HG02588 (cell line): ENCODE measurements around the gene ZBED1.
"Not testable (repeated sequence)": the region's sequence is repeated elsewhere in the genome, so short reads cannot be mapped to it uniquely, and the experiment has no call there.

Experiments
- ATAC-seq: cut with Tn5 transposase; IDR thresholded peaks from one replicate; pipeline ENCODE4 v1.9.1; 2021; ENCODE audit warnings: mild to moderate bottlenecking, moderate library complexity; ENCODE audit not compliant: unreplicated experiment

Gene ZBED1

DNA sequence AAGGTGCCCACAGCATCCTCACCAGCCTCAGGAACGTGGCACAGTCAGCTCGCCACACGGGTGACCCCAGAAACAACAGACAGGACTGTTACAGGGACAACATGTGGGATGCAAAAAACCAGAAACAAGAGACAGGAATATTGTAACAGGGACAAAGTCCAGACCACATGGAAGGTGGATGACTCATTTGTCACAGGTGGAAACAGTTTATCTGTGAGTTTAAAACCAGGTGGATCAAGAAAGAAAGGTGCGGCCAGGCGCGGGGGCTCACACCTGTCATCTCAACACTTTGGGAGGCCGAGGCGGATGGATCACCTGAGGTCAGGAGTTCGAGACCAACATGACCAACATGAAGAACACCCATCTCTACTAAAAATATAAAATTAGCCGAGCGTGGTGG lies 23.5 kb downstream of the ZBED1 start:
- ATAC-seq = not testable (repeated sequence)

DNA sequence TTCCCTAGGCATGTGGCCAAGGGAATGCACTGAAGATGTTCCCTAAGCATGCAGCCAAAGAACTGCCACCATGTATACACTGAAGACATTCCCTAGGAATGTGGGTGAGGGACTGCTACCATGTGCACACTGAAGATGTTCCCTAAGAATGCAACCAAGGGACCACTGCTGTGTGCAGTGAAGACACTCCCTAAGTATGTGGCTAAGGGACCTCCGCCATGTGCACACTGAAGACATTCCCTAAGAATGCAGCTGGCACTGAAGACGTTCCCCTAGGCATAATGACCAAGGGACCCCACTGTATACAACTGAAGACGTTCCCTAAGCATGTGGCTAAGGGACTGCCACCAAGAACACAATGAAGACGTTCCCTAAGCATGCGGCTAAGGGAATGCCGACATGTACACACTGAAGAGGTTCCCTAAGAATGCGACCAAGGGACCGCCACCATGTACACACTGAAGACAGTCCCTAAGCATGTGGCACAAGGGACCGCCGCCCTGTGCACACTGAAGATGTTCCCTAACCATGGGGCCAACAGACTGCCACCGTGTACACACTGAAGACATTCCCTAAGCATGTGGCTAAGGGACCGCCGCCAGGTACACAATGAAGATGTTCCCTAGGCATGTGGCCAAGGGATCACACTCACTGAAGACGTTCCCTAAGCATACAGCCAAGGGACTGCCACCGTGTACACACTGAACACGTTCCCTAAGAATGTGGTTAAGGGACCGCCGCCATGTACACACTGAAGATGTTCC lies 25.6 kb downstream of the ZBED1 start:
- no peak for ATAC-seq

DNA sequence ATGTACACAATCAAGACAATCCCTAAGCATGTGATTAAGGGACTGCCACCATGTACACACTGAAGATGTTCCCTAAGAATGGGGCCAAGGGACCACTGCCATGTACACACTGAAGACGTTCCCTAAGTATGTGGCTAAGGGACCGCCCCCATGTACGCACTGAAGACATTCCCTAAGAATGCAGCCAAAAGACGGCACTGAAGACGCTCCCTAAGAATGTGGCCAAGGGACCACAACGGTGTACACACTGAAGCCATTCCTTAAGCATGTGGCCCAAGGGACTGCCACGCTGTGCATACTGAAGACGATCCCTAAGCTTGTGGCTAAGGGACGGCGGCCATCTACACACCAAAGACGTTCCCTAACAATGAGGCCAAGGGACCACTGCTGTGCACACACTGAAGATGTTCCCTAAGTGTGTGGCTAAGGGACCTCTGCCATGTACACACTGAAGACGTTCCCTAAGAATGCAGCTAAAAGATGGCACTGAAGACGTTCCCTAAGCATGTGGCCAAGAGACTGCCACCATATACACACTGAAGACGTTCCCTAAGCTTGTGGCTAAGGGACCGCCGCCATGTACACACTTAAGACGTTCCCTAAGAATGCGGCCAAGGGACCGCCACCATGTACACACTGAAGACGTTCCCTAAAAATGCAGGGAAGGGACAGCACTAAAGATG lies 26.4 kb downstream of the ZBED1 start:
- no peak for ATAC-seq

DNA sequence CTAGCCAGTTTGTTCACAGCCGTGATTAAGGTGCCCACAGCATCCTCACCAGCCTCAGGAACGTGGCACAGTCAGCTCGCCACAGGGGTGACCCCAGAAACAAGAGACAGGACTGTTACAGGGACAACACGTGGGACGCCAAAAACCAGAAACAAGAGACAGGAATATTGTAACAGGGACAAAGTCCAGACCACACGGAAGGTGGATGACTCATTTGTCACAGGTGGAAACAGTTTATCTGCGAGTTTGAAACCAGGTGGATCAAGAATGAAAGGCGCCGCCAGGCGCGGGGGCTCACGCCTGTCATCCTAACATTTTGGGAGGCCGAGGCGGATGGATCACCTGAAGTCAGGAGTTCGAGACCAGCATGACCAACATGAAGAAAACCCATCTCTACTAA lies 27.7 kb downstream of the ZBED1 start:
- ATAC-seq = not testable (repeated sequence)

DNA sequence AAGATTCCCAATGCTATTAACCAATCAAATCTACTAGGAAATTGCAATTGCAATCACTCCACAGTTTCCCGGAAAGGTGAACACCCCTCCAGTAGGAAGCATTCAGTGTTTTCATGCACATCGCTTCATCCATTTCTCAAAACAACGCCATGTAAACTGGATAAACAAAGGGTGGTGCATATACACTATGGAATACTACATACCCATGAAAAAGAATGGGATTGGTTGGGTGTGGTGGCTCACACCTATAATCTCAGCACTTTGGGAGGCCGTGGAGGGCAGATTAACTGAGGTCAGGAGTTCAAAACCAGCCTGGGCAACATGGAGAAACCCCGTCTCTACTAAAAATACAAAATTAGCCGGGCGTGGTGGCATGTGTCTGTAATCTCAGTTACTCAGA lies 29.1 kb downstream of the ZBED1 start:
- no peak for ATAC-seq

DNA sequence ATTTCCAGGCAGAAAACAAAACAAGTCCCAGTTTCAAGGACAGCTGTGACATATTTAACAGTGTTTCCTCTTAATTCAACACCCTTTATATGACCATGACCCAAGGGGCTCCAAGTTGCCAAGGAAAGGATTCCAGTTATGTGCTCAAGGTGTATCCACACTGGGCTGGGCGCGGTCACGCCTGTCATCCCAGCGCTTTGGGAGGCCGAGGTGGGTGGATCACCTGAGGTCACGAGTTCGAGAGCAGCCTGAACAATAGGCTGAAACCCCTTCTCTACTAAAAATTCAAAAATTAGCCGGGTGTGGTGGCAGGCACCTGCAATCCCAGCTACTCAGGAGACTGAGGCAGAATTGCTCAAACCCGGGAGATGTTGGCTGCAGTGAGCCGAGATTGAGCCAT lies 29.6 kb downstream of the ZBED1 start:
- not testable (repeated sequence) for ATAC-seq

DNA sequence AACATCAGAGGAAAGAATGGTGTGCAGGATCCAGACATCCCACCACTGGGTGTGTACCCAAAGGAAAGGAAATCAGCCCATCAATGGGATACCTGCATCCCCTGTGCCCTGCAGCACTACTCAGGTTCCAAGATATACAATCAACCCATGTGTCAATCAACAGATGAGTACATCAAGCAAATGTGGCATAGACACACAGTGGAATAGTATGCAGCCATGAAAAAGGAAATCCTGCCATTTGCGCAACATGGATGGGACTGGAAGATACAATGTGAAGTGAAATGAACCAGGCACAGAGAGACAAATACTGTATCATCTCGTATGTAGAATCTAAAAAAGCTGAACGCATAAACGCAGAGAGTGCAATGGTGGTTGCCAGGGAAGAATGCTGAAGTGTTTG lies 30.9 kb downstream of the ZBED1 start:
- ATAC-seq = not testable (repeated sequence)

DNA sequence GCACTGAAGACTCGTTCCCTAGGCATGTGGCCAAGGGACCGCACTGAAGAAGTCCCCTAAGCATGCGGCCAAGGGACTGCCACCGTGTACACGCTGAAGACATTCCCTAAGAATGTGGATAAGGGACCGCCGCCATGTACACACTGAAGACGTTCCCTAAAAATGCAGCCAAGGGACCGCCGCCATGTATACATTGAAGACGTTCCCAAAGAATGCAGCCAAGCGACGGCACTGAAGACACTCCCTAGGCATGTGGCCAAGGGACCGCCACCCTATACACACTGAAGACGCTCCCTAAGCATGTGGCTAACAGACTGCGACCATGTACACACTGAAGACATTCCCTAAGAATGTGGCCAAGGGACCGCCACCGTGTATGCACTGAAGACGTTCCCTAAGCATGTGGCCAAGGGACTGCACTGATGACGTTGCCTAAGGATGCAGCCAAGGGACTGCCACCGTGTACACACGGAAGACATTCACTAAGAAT lies 31.5 kb downstream of the ZBED1 start:
- ATAC-seq = no peak

DNA sequence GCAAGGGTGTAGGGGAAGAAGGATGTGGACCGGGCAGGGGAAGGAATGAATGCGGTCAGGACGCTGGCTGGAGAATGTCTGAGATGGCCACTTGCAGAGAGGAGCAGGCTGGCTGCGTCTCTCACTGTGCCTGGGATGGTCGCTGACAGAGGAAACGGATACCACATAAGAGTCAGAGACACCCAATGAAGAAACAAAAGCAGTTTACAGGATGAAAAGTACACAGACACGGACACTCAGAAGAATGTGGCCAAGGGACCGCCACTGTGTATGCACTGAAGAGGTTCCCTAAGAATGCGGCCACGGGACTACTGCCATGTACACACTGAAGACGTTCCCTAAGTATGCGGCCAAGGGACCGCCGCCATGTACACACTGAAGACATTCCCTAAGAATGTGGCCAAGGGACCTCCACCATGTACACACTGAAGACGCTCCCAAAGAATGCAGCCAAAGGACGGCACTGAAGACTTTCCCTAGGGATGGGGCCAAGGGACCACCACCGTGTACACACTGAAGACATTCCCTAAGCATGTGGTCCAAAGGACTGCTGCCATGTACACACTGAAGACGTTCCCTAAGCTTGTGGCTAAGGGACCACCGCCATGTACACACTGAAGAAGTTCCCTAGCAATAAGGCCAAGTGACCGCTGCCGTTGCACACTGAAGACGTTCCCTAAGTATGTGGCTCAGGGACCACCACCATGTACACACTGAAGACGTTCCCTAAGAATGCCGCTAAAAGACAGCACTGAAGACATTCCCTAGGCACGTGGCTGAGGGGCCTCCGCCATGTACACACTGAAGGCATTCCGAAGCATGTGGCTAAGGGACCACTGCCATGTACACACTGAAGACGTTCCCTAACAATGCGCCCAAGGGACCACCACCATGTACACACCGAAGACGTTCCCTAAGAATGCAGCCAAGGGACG lies 32.2 kb downstream of the ZBED1 start:
- ATAC-seq = no peak

DNA sequence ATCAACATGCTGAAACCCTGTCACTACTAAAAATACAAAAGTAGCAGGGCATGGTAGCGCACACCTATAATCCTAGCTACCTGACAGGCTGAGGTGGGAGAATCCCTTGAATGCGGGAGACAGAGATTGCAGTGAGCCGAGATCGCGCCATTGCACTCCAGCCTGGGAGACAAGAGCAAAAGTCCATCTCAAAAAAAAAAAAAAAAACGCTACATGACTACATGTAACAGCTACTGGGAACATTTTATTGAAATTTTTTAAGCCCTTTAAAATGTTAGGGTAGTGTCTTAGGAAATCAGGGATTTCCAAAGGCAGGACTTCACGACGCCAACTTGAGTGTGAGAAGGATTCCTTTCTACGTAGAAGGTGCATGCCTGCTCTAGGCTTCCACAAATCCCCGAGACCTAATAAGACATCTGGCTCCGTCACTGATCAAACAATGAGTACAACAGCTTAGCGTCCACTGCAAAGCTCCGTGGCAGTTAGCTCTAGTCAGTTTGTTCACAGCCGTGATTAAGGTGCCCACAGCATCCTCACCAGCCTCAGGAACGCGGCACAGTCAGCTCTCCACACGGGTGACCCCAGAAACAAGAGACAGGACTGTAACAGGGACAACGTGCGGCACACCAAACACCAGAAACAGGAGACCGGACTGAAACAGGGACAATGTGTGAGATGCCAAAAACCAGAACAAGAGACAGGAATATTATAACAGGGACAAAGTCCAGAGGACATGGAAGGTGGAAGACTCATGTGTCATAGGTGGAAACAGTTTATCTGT lies 33.7 kb downstream of the ZBED1 start:
- ATAC-seq = no peak

DNA sequence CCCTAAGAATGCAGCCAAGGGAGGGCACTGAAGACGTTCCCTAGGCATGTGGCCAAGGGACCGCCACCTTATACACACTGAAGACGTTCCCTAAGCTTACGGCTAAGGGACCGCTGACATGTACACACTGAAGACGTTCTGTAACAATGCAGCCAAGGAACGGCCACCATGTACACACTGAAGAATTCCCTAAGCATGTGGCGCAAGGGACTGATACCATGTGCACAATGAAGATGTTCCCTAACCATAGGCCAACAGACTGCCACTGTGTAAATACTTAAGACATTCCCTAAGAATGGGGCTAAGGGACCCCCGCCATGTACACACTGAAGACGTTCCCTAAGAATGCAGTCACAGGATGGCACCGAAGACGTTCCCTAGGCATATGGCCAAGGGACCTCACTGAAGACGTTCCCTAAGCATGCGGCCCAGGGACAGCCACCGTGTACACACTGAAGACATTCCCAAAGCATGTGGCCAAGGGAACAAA lies 36.1 kb downstream of the ZBED1 start:
- ATAC-seq = no peak

DNA sequence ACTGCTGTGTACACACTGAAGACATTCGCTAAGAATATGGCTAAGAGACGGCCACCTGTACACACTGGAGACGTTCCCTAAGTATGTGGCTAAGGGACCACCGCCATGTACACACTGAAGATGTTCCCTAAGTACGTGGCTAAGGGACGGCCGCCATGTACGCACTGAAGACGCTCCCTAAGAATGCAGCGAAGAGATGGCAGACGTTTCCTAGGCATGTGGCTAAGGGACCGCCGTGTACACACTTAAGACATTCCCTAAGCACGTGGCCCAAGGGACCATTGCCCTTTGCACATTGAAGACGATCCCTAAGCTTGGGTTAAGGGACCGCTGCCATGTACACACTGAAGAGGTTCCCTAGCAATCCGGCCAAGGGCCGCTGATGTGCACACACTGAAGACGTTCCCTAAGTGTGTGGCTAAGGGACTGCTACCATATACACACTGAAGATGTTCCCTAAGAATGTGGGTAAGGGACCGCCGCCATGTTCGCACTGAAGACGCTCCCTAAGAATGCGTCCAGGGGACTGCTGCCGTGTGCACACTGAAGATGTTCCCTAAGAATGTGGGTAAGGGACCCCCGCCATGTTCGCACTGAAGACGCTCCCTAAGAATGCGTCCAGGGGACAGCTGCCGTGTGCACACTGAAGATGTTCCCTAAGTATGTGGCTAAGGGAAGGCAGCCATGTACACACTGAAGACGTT lies 36.7 kb downstream of the ZBED1 start:
- ATAC-seq = no peak

DNA sequence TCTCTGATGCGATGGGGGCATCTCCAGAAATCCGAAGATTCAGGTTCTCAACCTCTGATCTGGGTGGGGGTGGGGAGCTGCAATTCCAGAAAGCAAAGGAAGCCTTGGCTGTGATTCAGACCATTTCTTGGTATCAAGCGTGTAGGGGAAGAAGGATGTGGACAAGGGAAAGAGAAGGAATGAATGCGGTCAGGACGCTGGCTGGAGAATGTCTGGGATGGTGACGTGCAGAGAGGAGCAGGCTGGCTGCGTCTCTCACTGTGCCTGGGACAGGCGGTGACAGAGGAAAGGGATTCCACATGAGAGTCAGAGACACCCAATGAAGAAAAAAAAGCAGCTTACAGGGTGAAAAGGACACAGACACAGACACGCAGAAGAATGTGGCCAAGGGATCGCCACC lies 37.3 kb downstream of the ZBED1 start:
- ATAC-seq = not testable (repeated sequence)

DNA sequence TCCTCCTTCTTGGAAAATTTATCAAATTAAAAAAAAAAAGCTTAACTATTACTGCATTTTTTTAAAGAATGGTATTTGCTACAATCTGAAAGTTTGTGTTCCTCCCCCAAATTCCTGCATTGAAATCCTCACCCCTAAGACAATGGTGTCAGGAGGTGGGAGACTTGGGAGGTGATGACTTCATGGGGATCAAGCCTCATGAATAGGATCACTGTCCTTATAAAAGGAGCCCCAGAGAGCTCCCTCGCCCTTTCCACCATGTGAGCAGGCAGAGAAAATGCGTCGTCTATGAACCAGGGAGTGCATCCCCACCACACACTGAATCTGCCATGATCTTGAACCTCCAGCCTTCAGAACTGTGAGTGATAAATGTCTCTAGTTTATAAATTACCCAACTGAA lies 38.0 kb downstream of the ZBED1 start:
- no peak for ATAC-seq

DNA sequence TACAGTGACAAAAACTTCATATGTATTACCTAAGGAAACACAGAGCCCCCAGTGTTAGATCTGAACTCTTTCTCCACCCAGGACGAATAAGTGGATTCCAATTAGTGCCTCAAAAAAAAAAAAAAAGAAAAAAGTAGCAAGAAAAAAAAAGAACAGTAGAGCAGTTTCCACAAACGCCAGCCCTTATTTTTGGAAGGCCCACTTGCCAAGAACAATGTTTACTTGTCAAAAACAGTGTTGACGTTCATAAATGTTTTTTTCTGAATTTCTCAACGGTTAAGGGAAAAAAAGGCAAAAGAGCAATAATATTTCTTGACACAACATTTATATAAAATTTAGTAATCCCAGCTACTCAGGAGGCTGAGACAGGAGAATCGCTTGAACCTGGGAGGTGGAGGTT lies 38.7 kb downstream of the ZBED1 start:
- ATAC-seq = no peak

DNA sequence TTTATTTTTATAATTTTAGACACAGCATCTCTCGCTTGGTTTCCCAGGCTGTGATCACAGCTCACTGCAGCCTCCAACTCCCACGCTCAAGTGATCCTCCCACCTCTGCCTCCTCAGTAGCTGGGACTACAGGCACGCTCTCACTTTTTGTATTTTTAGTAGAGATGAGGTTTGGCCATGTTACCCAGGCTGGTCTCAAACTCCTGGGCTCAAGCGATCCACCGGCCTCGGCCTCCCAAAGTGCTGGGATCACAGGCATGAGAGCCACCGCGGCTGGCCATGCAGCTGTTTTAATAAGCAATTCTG lies 39.1 kb downstream of the ZBED1 start:
- ATAC-seq = no peak

DNA sequence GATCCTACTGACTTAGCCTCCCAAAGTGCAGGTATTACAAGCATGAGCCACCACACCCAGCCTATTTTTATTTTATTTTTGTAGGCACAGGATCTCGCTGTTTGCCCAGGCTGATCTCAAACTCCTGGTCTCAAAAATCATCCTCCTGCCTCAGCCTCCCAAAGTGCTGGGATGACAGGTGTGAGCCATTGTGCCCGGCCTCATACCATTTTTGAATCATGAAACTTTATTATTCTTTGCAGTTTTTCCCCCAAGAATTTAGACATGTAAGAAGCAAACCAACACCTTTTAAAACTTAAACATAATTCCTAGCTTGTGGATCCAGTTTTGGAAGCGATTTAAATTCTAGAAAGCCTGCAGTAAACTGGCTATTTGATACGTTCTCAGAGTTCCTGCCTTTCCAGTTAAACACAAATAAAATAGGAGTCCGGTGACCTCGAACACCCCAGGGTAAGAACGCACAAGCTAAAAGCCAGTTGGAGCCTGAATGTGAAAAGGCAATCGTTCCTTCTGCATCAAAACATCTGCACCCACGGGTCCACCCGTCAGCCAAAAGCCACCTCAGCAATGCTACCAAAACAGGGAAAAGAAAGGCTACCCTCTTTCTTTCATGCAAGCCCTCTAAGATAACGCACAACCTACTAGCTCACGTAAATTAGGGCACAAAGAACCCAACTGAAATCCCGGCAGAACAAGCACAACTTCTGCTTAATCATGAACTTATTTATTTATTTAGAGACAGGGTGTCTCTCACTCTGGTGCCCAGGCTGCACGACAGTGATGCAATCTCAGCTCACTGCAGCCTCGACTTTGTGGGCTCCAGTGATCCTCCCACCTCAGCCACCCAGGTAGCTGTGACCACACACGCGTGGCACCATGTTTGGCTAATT lies 39.7 kb downstream of the ZBED1 start:
- not testable (repeated sequence) for ATAC-seq

DNA sequence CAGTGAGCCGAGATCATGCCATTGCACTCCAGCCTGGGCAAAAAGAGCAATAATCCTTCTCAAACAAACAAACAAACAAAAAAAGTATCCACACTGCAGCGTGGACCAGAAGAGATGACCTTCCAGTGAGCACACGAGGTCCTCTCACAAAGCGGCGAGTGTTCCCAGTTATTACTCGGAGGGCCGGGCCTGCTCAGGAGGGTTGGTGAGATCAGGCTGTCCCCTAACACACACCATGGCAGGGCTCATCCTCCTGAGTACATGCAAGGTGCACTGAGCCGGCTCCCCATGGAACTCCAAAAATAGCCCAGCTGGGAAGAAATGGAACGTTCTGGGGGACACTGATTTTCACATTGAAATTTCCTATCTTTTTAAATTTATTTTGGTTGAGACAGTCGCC lies 40.7 kb downstream of the ZBED1 start:
- ATAC-seq = not testable (repeated sequence)

DNA sequence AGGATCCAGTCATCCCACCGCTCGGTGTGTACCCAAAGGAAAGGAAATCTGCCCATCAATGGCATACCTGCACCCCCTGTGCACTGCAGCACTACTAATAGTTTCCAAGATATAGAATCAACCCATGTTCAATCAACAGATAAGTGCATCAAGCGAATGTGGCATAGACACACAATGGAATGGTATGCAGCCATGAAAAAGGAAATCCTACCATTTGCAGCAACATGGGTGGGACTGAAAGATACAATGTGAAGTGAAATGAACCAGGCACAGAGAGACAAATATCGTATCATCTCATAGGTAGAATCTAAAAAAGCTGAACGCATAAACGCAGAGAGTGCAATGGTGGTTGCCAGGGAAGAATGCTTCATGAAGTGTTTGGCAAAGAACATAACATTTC lies 42.5 kb downstream of the ZBED1 start:
- no peak for ATAC-seq
